GM18870 (cell line): Measurements from ENCODE around the gene FRZB.

Experiments used
- ATAC-seq: cut with Tn5 transposase; IDR thresholded peaks from one replicate; pipeline ENCODE4 v1.9.1; 2021; ENCODE audit warnings: moderate library complexity; ENCODE audit not compliant: unreplicated experiment

FRZB gene

GRCh38 chr2:182845794-182846417 lies 20.5 kb downstream of the FRZB start:
- no peak for ATAC-seq

DNA sequence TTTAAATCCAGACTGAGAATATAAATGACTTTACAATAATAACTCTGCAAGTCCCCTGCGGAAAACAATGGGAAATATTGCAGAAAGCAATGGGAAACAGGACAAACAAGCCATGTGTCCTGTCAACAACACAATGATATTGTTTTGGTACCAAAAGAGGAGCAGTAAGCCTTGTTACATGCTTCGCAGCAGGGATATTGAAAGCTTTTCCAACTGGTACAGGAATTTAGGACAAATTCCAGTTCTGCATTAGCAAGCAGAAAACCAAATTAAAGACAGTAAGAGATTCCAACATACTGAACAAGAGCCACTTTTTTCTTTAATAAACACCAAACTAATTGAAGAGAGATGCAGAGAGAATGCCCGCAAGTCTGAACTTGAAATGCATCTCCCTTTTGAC lies 30.0 kb downstream of the FRZB start:
- ATAC-seq: no peak

GRCh38 chr2:182834293-182834692 lies 32.1 kb downstream of the FRZB start:
- no peak for ATAC-seq

DNA sequence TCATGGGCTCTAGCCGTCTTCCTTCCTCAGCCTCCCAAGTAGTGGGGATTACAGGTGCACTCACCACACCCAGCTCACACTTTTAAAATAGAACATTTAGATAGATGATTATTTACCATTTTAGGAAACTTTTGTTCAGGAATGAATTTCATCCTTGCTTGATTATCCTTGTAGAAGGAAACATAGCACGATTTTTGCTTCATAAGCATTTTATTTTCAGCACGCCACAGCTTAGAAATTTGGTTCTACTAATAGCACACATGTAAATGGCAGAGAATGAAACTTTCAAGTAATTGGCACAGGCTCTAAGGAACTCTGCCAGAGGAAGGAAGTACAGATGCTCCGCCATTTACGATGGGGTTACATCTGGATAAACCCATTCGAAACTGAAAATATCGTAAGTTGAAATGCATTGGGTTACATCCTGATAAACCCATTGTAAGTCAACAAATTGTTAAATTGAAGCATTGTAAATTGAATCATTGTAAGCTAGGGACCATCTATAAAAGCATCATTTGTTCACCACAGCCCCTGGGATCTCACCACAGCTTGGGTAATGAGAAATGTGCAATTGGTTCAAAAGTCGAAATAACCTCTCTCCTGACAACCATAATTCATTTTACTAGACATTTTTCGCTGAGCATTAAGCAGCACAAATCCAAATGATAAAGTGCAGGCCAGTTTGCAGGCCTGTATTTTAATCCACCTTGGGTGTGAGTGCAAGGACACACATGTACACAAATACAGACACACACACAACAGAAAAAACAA lies 33.2 kb downstream of the FRZB start:
- no peak for ATAC-seq

- ATAC-seq: no peak
Measured at GRCh38 chr2:182831921-182832320, 34.5 kb downstream of the FRZB start.

- no peak for ATAC-seq
Measured at GRCh38 chr2:182831101-182831500, 35.3 kb downstream of the FRZB start.

DNA sequence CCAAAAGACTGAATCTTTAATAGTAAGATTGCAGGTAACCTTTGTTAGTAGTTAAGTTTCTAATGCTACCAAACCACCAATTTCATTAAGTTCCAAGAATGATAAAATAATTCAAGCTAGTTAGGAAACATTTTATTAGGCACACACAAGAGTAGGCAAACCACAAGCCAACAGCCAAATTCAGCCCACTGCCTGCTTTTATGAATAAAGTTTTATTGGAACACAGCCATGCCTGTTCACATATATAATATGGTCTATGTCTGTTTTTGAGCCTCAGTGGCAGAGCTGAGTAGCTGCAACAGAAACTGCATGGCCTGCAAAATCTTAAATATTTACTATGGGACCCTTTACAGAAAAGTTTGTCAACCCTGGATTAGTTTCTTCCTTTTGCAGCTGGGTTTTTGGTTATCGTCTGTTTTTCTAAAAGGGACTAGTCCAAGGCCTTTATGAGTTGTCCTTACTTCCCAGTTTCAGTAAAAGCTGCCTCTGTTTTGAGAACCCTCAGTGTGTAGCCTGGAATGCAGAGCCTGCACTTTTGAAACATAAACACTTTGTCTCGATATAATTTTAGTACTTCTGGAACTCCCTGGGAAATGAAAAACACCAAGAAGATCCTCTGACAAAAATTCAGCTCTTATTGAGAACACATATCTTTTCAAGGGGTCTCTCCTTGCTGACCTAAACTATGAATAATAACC lies 39.1 kb downstream of the FRZB start:
- no peak for ATAC-seq

DNA sequence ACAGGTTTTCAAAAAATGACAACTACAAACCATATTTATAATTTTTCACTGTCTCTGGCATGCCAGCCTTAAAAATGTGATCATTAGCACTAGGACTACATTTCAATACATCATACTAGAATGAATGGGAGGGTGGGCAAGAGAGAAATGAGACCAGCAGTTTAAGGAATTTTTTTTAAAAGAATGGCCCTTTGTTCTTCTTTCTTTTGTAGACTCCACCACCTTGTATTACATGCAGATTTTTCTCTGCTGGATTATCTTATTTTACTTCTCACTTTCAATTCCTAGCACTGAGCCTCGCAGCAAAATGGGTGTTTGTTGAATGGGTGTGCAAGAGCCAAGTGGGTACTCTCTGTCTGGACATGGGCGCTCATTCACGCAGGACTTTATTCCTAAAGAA lies 39.9 kb downstream of the FRZB start:
- ATAC-seq: no peak

- no peak for ATAC-seq
Measured at GRCh38 chr2:182826064-182826463, 40.4 kb downstream of the FRZB start.

DNA sequence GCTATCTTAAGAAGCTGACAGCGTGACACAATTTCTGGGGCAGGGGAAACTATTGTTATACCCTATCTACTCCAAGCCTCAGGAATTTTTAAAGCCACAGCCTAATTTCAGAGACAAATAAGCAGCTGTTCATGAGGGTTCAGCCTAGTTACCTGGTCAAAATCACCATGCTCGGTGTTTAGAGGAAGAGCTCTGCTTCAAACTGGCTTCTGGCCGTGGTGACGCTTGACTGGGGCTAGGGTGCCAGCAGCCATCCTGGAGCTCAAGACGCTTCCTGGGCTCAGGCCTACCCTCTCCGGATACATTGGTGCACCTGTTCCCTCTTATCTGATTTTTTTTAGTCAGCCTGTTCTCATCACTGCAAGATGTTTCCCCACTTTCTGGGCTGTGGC lies 41.7 kb downstream of the FRZB start:
- ATAC-seq: no peak

DNA sequence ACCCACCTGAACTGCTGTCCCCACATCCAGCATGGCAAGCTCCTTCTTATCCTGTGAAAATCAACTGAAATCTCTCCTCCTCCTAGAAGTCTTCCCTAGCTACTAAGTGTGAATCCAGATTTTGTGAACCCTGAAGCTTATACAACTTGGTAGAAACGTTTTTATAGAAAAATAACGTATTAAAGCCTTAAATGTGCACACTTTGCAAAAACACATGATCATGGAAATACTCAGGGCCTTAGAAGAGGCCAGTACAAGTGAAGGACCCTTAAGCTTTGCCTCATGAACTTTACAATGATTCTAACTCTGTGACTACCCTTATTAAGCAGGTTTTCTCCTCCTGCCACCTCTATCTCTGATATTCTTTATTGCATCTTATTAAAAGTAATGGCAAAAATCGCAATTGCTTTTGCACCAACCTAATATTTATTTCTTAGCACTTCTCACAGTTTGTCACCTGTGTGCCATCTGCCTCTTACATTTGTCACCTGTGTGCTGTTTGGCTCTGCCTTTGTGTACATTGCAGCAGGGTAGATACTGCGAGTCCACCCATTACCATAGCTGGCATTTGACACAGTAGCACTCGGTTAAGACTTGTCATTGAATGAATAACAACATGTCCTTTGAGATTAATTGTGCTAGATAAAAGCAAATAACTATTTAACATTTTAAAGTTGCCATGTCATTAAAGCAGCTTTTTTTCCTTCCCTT lies 42.2 kb downstream of the FRZB start:
- ATAC-seq: no peak

DNA sequence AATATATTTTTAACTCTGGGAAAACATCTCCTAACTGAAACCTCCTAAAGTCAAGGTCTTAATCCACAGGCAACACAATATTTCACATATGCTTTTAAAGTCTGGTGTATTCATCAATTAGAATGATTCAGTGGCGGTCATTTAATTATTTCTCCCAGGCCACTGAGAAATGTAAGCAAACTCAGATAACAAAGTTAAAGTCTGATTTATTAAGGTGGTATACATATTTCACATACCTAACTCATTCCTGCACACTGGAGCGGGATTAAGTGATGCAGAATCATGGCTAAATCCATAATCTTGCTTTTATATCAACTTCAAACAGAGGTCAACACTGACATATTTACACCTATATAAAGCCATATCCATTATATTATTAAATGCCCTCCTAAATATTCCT lies 43.7 kb downstream of the FRZB start:
- ATAC-seq: no peak

DNA sequence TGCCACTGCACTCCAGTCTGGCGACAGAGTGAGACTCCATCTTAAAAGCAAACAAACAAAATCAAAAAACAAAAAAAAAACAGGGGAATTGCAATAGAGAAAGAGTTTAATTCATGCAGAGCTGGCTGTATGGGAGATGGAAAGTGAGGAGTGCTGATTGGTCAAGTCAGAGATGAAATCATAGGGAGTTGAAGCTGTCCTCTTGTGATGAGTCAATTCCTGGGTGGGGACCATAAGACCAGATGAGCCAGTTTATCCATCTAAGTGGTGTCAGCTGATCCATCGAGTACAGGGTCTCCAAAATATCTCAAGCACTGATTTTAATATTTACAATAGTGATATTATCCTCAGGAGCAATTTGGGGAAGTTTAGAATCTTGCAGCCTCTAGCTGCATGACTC lies 45.3 kb downstream of the FRZB start:
- no peak for ATAC-seq

DNA sequence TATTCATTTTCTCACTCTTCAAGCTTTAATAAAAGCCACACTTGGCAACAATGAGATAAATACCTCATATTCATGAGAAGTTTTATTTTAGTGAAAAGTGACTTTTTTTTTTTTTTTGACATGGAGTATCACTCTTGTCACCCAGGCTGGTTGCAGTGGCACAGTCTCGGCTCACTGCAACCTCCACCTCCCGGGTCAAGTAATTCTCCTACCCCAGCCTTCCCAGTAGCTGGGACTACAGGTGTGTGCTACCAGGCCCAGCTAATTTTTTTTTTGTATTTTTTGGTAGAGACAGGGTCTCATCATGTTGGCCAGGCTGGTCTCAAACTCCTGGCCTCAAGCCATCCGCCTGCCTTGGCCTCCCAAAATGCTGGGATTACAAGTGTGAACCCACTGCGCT lies 47.0 kb downstream of the FRZB start:
- no peak for ATAC-seq

- no peak for ATAC-seq
Measured at GRCh38 chr2:182818925-182819324, 47.5 kb downstream of the FRZB start.

GRCh38 chr2:182818501-182818900 lies 47.9 kb downstream of the FRZB start:
- ATAC-seq: no peak

DNA sequence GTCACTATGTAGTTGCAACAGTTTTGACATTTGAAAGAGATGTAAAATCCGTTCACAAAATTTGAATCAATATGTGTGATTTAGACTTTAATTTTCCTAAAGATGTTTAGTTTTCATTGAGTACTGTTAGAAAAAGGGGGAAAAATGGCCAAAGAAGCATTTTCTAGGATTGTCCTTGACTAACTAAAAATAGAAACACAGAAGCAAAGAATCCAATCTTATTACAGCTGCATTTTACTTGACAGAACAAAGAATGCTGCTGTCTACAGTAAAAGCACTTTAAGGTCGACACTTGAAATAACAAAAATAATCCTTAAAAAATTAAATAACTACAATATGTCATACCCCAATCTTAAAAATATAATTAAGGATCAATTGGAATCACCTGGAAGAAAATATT lies 48.9 kb downstream of the FRZB start:
- ATAC-seq: no peak

DNA sequence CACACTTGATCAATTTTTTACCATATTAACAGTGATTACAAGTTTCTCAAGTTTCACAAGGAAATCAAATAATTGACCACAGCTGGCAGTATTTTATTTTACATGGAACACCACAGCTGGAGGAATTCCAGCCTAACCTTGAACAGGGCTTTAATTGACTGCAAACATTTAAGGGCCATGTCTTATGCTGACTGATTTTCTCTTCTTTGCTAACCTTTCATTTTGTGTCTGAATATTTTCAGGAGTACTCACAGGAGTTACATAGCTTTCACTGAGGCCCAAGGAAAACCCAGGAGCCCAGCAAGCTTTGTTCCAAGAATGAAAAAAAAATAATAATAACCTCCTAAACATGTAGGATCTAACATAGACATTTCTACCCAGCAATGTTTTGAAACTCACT lies 49.6 kb downstream of the FRZB start:
- no peak for ATAC-seq

DNA sequence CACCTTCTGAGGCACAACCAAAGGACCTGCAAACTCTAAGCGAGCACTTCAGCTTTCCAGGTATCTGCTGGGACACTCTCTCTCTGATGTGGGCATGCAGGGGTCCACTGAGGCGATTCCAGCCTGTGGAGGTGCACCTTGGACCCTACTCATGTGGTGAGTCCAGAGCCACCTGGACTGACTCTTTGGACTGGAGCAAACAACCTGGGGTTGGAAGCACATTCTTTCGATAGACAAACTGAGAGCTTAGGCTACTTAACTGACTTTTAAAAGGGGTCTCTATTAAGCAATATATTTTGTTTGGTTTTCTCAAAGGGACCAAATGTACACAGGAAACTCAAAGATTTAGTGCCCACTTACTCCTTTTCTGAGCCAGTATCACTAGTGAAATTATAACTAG lies 51.6 kb downstream of the FRZB start:
- ATAC-seq: no peak

GRCh38 chr2:182814380-182814779 lies 52.1 kb downstream of the FRZB start:
- ATAC-seq: no peak

GRCh38 chr2:182810087-182810486 lies 56.4 kb downstream of the FRZB start:
- ATAC-seq: no peak

- ATAC-seq: no peak
Measured at GRCh38 chr2:182807319-182807718, 59.1 kb downstream of the FRZB start.
